DOHH2 (cell line): ENCODE measurements around the gene MAP1LC3B2.

ENCODE experiments used
- CTCF ChIP-seq: fragments of 200-600 bp; sonication (generic); IDR thresholded peaks from one replicate; pipeline ENCODE4 v1.5.1; 2014; ENCODE audit warnings: antibody characterized with exemption, mild to moderate bottlenecking, low read depth, low read length; ENCODE audit not compliant: poor library complexity, severe bottlenecking
- EZH2phosphoT487 ChIP-seq: fragments of 200-600 bp; sonication (generic); IDR thresholded peaks from 2 replicates; pipeline ENCODE4 v1.6.1; 2017; ENCODE audit warnings: borderline replicate concordance, mild to moderate bottlenecking, antibody characterized with exemption, low read length, moderate library complexity, mixed read lengths

GRCh38 chr12:116541547-116542344 lies 17.4 kb upstream of the MAP1LC3B2 start:
- TF ChIP-seq CTCF: no peak
- TF ChIP-seq EZH2phosphoT487: no peak
